ENCODE data around the gene CALML4. TPM values are rescaled to one million over a fixed set of nuclear protein-coding genes. Genes with fewer than 3 reads are reported as not detected.

Gene CALML4
- total and polyA plus RNA-seq, 4 donors = 10.4 to 21.7 (median 14.4) TPM

DNA sequence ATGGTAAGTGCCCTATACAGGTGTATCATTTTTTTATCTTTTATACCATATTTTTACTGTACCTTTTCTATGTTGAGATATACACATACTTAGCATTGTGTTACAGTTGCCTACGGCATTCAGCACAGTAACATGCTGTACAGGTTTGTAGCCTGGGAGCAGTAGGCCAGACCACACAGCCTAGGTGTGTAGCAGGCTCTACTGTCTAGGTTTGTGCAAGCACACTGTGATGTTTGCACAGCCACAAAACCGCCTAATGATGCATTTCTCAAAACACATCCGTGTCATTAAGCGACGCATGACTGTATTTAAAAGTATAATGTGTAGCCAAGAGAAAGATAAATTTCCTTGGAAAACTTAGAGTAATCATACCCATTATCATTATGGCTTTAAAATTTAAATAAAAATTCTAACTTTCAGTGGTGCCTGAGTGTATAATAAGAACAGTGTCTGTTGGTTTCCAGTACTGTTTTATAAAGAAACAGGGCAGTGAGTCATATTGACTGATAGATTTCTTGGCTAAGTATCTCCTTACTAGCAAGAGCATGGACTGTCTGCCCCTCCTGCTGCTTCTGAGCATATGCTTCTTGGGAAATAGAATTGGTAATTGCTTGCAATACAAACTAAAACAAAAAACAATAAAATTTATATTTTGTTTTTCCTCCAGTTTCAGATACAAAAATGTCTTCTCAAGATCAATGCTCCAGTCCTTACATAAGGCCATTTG is 18.3 kb downstream of the CALML4 start:
- TF ChIP-seq, protein P1, sequence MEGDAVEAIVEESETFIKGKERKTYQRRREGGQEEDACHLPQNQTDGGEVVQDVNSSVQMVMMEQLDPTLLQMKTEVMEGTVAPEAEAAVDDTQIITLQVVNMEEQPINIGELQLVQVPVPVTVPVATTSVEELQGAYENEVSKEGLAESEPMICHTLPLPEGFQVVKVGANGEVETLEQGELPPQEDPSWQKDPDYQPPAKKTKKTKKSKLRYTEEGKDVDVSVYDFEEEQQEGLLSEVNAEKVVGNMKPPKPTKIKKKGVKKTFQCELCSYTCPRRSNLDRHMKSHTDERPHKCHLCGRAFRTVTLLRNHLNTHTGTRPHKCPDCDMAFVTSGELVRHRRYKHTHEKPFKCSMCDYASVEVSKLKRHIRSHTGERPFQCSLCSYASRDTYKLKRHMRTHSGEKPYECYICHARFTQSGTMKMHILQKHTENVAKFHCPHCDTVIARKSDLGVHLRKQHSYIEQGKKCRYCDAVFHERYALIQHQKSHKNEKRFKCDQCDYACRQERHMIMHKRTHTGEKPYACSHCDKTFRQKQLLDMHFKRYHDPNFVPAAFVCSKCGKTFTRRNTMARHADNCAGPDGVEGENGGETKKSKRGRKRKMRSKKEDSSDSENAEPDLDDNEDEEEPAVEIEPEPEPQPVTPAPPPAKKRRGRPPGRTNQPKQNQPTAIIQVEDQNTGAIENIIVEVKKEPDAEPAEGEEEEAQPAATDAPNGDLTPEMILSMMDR (IDR thresholded peaks at IDR 0.05; ENCODE audit: control extremely low read depth, extremely low read depth) = no peak
- 80 to 94% methylated on average over 5 of the region's 5 CpGs for WGBS, 2 donors

DNA sequence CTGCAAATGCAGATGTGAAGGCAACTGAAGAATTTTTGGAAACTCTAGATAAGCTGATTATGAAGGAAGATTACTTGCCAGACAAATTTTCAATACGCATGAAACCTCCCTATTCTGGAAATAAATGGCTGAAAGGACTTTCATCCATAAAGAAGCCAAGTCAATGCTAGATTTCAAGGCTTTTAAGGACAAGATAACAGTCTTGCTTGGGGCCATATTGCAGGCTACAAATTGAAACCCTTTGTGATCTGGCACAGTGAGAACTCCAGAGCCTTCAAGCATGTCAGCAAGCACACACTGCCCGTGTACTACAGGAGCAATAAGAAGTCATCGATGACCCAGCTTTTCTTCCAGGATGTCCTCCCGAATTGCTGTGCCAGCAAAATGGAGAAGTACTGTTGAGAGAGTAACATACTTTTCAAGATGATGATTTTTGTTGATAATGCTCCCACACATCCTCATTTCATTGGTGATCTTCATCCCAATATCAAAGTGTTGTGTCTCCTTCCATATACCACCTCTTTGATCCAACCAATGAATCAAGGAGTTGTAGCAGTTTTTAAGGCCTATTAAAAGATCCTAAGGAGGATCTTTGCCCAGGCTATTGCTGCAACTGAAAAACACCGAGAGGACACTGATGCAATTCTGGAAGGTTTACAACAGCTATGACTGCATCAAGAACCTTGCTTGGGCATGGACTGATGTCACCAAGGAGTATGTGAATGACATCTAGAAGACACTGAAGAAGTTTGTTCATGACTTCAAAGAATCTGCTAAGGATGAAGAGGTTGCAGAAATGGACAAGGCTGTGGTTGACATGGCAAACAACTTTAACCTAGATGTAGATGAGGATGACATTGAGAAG is 20.3 kb downstream of the CALML4 start:
- H3K27me3 ChIP-seq (ENCODE audit: control insufficient read depth in 3 of 3, insufficient read depth in 3 of 3, low read length in 2 of 3) = no peaks in the 10 kb centered on the region
- WGBS, 2 donors = 57 to 79% methylated on average over 5 of the region's 5 CpGs
- H3K36me3 ChIP-seq (ENCODE audit: control insufficient read depth in 4 of 4, insufficient read depth in 4 of 4, low read length in 4 of 4) = peaks cover 28 to 51% (median 34%) of the 10 kb centered on the region in 4 donors
- no peak overlapping the region for H3K27ac ChIP-seq (ENCODE audit: low read depth in 1 of 2, low read length in 1 of 2)
- DNase-seq = no peak
- no peak for ATAC-seq (ENCODE audit: insufficient read depth, low FRiP score)
- TF ChIP-seq, protein P1 (IDR thresholded peaks at IDR 0.05; ENCODE audit: control extremely low read depth, extremely low read depth) = no peak
- no peak overlapping the region for H3K9ac ChIP-seq (ENCODE audit: insufficient read depth in 1 of 2, low read length in 2 of 2)
- H3K4me1 ChIP-seq (ENCODE audit: control insufficient read depth in 5 of 5, insufficient read depth in 5 of 5, low read length in 5 of 5) = peaks cover 0 to 15% (median 5%) of the 10 kb centered on the region in 5 donors
- H3K9me3 ChIP-seq (ENCODE audit: control insufficient read depth in 4 of 4, insufficient read depth in 3 of 4, low read length in 3 of 4) = no peaks in the 10 kb centered on the region
- H3K4me3 ChIP-seq = no peak overlapping the region

More for the DNA sequence above, 18.3 kb downstream of the CALML4 start:
- Histone ChIP-seq H3K4me1 (ENCODE audit: control insufficient read depth in 5 of 5, insufficient read depth in 5 of 5, low read length in 5 of 5) (peaks cover 0 to 15% (median 5%) of the 10 kb centered on the region in 5 donors), H3K9me3 (ENCODE audit: control insufficient read depth in 4 of 4, insufficient read depth in 3 of 4, low read length in 3 of 4) (no peaks in the 10 kb centered on the region), H3K27ac (ENCODE audit: low read depth in 1 of 2, low read length in 1 of 2) (no peak overlapping the region), H3K4me3 (no peak overlapping the region), H3K27me3 (ENCODE audit: control insufficient read depth in 3 of 3, insufficient read depth in 3 of 3, low read length in 2 of 3) (no peaks in the 10 kb centered on the region), H3K36me3 (ENCODE audit: control insufficient read depth in 4 of 4, insufficient read depth in 4 of 4, low read length in 4 of 4) (peaks cover 20 to 51% (median 25%) of the 10 kb centered on the region in 4 donors), H3K9ac (ENCODE audit: insufficient read depth in 1 of 2, low read length in 2 of 2) (no peak overlapping the region)
- ATAC-seq (ENCODE audit: insufficient read depth, low FRiP score) = no peak
- DNase-seq = peak in 1 of 3 donors; percentile 34

DNA sequence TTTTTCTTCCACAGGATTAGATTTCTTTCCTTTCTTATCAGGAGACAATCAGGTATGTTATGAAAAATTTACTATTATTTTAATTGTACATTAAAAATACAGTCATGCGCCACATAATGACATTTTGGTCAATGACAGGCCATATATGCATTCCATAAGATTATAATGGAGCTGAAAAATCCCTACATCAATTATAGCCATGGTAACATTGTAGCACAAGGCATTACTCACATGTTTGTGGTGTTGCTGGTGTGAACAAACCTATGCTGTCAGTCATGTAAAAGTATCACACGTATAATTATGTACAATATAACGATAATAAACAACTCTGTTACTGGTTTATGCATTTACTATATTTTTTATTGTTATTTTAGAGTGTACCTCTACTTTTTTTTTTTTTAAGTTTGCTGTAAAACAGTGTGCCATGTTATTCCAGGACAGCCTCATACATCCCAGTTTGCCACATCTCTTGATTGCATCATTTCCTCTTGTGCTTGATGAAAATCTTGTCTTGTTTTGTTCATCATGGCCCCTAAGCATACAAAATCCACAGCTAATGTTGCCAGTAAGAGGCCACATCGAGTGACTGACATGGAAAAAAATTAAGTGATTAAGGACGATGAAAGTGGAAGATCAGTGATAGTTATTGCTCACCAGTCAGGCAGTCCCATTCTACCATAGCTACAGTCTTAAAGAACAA is 21.4 kb downstream of the CALML4 start:
- no peak overlapping the region for H3K4me3 ChIP-seq
- peaks cover 28 to 42% (median 34%) of the 10 kb centered on the region in 4 donors for H3K36me3 ChIP-seq (ENCODE audit: control insufficient read depth in 4 of 4, insufficient read depth in 4 of 4, low read length in 4 of 4)
- no peaks in the 10 kb centered on the region for H3K9me3 ChIP-seq (ENCODE audit: control insufficient read depth in 4 of 4, insufficient read depth in 3 of 4, low read length in 3 of 4)
- no peak overlapping the region for H3K27ac ChIP-seq (ENCODE audit: low read depth in 1 of 2, low read length in 1 of 2)
- ATAC-seq (ENCODE audit: insufficient read depth, low FRiP score) = no peak
- TF ChIP-seq, protein P1 (IDR thresholded peaks at IDR 0.05; ENCODE audit: control extremely low read depth, extremely low read depth) = no peak
- 88 to 90% methylated on average over 5 of the region's 5 CpGs for WGBS, 2 donors
- peaks cover 0 to 15% (median 5%) of the 10 kb centered on the region in 5 donors for H3K4me1 ChIP-seq (ENCODE audit: control insufficient read depth in 5 of 5, insufficient read depth in 5 of 5, low read length in 5 of 5)
- H3K27me3 ChIP-seq (ENCODE audit: control insufficient read depth in 3 of 3, insufficient read depth in 3 of 3, low read length in 2 of 3) = no peaks in the 10 kb centered on the region
- H3K9ac ChIP-seq (ENCODE audit: insufficient read depth in 1 of 2, low read length in 2 of 2) = no peak overlapping the region
- no peak for DNase-seq

Data from lung (tissue), 12 donors.